HEK293 (cell line): Measurements from ENCODE around the gene INO80B.
"Not testable (repeated sequence)": the region's sequence is repeated elsewhere in the genome, so short reads cannot be mapped to it uniquely, and the experiment has no call there.

Experiments used
- CTCF ChIA-PET: fragments of 350-600 bp; formaldehyde crosslinking; extraction: SDS; loops from one replicate; lab custom pipeline; 2021; ENCODE audit warnings: antibody characterized with exemption; lab: Yijun Ruan, JAX
- POLR2A ChIA-PET: fragments of 300-600 bp; formaldehyde crosslinking; extraction: SDS; loops from one replicate; lab custom pipeline; 2020; ENCODE audit warnings: antibody characterized with exemption, inconsistent platforms; lab: Yijun Ruan, JAX
- H3K27ac ChIP-seq: fragments of 200-500 bp; sonication (Bioruptor generic); 2 replicates; pipeline ENCODE4 v1.5.1; 2014; ENCODE audit warnings: low read depth, low read length, control low read depth, inconsistent platforms; ENCODE audit errors: extremely low read depth
- H3K36me3 ChIP-seq, 2 experiments: fragments of 200-500 bp in 1 of 2; sonication (Bioruptor generic) in 1 of 2; 1 replicate in 1 of 2; 2 replicates in 1 of 2; pipeline ENCODE4 v1.5.1; 2014 to 2017; ENCODE audit warnings: inconsistent platforms in 2 of 2, low read length in 2 of 2; ENCODE audit not compliant: control insufficient read depth in 2 of 2, insufficient read depth in 1 of 2
- H3K4me1 ChIP-seq: fragments of 200-500 bp; sonication (Bioruptor generic); 2 replicates; pipeline ENCODE4 v1.5.1; 2014; ENCODE audit warnings: mild to moderate bottlenecking, low read length, inconsistent platforms; ENCODE audit not compliant: control insufficient read depth, insufficient read depth
- H3K4me3 ChIP-seq: 2 replicates; pipeline ENCODE4 v1.5.1; 2011; ENCODE audit warnings: low read depth, mild to moderate bottlenecking, control low read depth, low read length, moderate library complexity
- H3K9me3 ChIP-seq: fragments of 200-500 bp; sonication (Bioruptor generic); 2 replicates; pipeline ENCODE4 v1.5.1; 2014; ENCODE audit warnings: low read depth, low read length, inconsistent platforms; ENCODE audit not compliant: control insufficient read depth, insufficient read depth
- PRDM6 ChIP-seq: fragments of 450-650 bp; formaldehyde crosslinking; IDR thresholded peaks from 2 replicates; pipeline ENCODE4 v1.5.1; 2017; ENCODE audit warnings: missing biosample characterization, missing genetic modification characterization
- RBAK ChIP-seq: fragments of 450-650 bp; formaldehyde crosslinking; IDR thresholded peaks from 2 replicates; pipeline ENCODE4 v1.5.1; 2016; ENCODE audit warnings: missing biosample characterization, missing genetic modification characterization
- YY1 ChIP-seq: fragments of 450-650 bp; formaldehyde crosslinking; IDR thresholded peaks from 2 replicates; pipeline ENCODE4 v1.5.1; 2018; ENCODE audit warnings: missing biosample characterization, missing genetic modification characterization
- ZFHX2 ChIP-seq: fragments of 450-650 bp; formaldehyde crosslinking; conservative IDR thresholded peaks from 2 replicates; pipeline ENCODE4 v1.5.1; 2016; ENCODE audit warnings: missing biosample characterization, missing genetic modification characterization
- ZNF121 ChIP-seq: fragments of 450-650 bp; formaldehyde crosslinking; IDR thresholded peaks from 2 replicates; pipeline ENCODE4 v1.5.1; 2016; ENCODE audit warnings: missing biosample characterization, missing genetic modification characterization
- ZNF155 ChIP-seq: fragments of 450-650 bp; formaldehyde crosslinking; IDR thresholded peaks from 2 replicates; pipeline ENCODE4 v1.5.1; 2016; ENCODE audit warnings: missing biosample characterization, missing genetic modification characterization
- ZNF221 ChIP-seq: fragments of 450-650 bp; formaldehyde crosslinking; IDR thresholded peaks from 2 replicates; pipeline ENCODE4 v1.5.1; 2017; ENCODE audit warnings: missing biosample characterization, missing genetic modification characterization, borderline replicate concordance
- ZNF248 ChIP-seq: fragments of 450-650 bp; formaldehyde crosslinking; IDR thresholded peaks from 2 replicates; pipeline ENCODE4 v1.5.1; 2017; ENCODE audit warnings: missing biosample characterization, missing genetic modification characterization
- ZNF335 ChIP-seq: fragments of 450-650 bp; formaldehyde crosslinking; conservative IDR thresholded peaks from 2 replicates; pipeline ENCODE4 v1.5.1; 2016; ENCODE audit warnings: missing biosample characterization, missing genetic modification characterization
- ZNF549 ChIP-seq: fragments of 450-650 bp; IDR thresholded peaks from 2 replicates; pipeline ENCODE4 v1.5.1; 2018; ENCODE audit warnings: missing biosample characterization, missing genetic modification characterization, mild to moderate bottlenecking, inconsistent platforms, moderate library complexity
- ZNF692 ChIP-seq: fragments of 450-650 bp; formaldehyde crosslinking; IDR thresholded peaks from 2 replicates; pipeline ENCODE4 v1.5.1; 2016; ENCODE audit warnings: missing biosample characterization, missing genetic modification characterization
- ZNF76 ChIP-seq: fragments of 450-650 bp; formaldehyde crosslinking; IDR thresholded peaks from 2 replicates; pipeline ENCODE4; 2016; ENCODE audit warnings: low read depth, missing biosample characterization, missing genetic modification characterization, borderline replicate concordance
- ZNF843 ChIP-seq: fragments of 450-650 bp; formaldehyde crosslinking; IDR thresholded peaks from 2 replicates; pipeline ENCODE4 v1.5.1; 2016; ENCODE audit warnings: missing biosample characterization, missing genetic modification characterization
- TF ChIP-seq, protein P1 (sequence below): fragments of 450-650 bp; formaldehyde crosslinking; IDR thresholded peaks from 2 replicates; pipeline ENCODE4 v1.5.1; 2016; ENCODE audit warnings: missing biosample characterization, missing genetic modification characterization
- TF ChIP-seq, protein P2 (sequence below): fragments of 450-650 bp; formaldehyde crosslinking; conservative IDR thresholded peaks from 2 replicates; pipeline ENCODE4 v1.5.1; 2016; ENCODE audit warnings: low read depth, missing biosample characterization, missing genetic modification characterization
- TF ChIP-seq, protein P3 (sequence below): fragments of 450-650 bp; formaldehyde crosslinking; IDR thresholded peaks from 2 replicates; pipeline ENCODE4 v1.5.1; 2016; ENCODE audit warnings: missing biosample characterization, missing genetic modification characterization
- TF ChIP-seq, protein P4 (sequence below): fragments of 450-650 bp; formaldehyde crosslinking; IDR thresholded peaks from 2 replicates; pipeline ENCODE4 v1.5.1; 2016; ENCODE audit warnings: missing biosample characterization, missing genetic modification characterization

Gene INO80B

GRCh38 chr2:74482801-74483674 lies 28.2 kb downstream of the INO80B start, which contains the start of the genes CCDC142 and TTC31 (continued):
- TF ChIP-seq, protein P1, sequence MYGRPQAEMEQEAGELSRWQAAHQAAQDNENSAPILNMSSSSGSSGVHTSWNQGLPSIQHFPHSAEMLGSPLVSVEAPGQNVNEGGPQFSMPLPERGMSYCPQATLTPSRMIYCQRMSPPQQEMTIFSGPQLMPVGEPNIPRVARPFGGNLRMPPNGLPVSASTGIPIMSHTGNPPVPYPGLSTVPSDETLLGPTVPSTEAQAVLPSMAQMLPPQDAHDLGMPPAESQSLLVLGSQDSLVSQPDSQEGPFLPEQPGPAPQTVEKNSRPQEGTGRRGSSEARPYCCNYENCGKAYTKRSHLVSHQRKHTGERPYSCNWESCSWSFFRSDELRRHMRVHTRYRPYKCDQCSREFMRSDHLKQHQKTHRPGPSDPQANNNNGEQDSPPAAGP (tag by site-specific recombination), result peak; percentile 32; the same call in 1 of the 2 replicates
- TF ChIP-seq ZNF692 (peak; percentile 40; the same call in 1 of the 2 replicates), ZNF155 (tag by site-specific recombination) (no peak), ZFHX2 (tag by site-specific recombination) (0 out of 2 replicates have a peak, but pooled peaks have one; percentile 4), ZNF335 (tag by site-specific recombination) (peak; percentile 92)
- TF ChIP-seq, protein P2, sequence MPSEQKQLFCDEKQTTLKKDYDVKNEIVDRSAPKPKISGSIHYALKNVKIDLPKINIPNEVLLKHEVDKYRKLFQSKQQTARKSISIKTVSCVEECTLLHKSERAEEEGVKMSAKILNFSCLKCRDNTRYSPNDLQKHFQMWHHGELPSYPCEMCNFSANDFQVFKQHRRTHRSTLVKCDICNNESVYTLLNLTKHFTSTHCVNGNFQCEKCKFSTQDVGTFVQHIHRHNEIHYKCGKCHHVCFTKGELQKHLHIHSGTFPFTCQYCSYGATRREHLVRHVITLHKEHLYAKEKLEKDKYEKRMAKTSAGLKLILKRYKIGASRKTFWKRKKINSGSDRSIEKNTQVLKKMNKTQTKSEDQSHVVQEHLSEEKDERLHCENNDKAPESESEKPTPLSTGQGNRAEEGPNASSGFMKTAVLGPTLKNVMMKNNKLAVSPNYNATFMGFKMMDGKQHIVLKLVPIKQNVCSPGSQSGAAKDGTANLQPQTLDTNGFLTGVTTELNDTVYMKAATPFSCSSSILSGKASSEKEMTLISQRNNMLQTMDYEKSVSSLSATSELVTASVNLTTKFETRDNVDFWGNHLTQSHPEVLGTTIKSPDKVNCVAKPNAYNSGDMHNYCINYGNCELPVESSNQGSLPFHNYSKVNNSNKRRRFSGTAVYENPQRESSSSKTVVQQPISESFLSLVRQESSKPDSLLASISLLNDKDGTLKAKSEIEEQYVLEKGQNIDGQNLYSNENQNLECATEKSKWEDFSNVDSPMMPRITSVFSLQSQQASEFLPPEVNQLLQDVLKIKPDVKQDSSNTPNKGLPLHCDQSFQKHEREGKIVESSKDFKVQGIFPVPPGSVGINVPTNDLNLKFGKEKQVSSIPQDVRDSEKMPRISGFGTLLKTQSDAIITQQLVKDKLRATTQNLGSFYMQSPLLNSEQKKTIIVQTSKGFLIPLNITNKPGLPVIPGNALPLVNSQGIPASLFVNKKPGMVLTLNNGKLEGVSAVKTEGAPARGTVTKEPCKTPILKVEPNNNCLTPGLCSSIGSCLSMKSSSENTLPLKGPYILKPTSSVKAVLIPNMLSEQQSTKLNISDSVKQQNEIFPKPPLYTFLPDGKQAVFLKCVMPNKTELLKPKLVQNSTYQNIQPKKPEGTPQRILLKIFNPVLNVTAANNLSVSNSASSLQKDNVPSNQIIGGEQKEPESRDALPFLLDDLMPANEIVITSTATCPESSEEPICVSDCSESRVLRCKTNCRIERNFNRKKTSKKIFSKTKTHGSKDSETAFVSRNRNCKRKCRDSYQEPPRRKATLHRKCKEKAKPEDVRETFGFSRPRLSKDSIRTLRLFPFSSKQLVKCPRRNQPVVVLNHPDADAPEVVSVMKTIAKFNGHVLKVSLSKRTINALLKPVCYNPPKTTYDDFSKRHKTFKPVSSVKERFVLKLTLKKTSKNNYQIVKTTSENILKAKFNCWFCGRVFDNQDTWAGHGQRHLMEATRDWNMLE (tag by site-specific recombination), result peak; percentile 87

- Histone ChIP-seq H3K27ac (peak overlapping the region; percentile 74; the same call in 1 of the 2 replicates), H3K4me3 (peak overlapping the region; percentile 92), H3K36me3 (peaks cover 34 to 49% of the 10 kb centered on the region in 2 experiments)
- peak; percentile 95 for TF ChIP-seq ZNF121 (tag by site-specific recombination)
- ChIA-PET POLR2A (interaction anchor here (0.6 to 4.0 kb wide), 11 partner anchors 18 to 746 kb away, joined by 3 to 37 read pairs (median 4); partner anchors contain the start of genes AUP1, DQX1, HTRA2 and INO80B), CTCF (interaction anchor here (0.6 to 5.0 kb wide), 17 partner anchors 9 to 135 kb away, joined by 3 to 72 read pairs (median 5); partner anchors contain the start of genes AUP1, HTRA2 and MRPL53)
- H3K4me1 ChIP-seq, H3K9me3 ChIP-seq: not testable (repeated sequence)
Observed at GRCh38 chr2:74483675-74484164, 28.8 kb downstream of the INO80B start.

- ChIA-PET CTCF (no interaction called here), POLR2A (no interaction called here)
- peaks cover 17 to 48% of the 10 kb centered on the region in 2 experiments; a peak in 2 of 3 replicates for H3K36me3 ChIP-seq
- no peaks in the 10 kb centered on the region for H3K4me1 ChIP-seq
- no peaks in the 10 kb centered on the region for H3K9me3 ChIP-seq
- TF ChIP-seq, protein P3, sequence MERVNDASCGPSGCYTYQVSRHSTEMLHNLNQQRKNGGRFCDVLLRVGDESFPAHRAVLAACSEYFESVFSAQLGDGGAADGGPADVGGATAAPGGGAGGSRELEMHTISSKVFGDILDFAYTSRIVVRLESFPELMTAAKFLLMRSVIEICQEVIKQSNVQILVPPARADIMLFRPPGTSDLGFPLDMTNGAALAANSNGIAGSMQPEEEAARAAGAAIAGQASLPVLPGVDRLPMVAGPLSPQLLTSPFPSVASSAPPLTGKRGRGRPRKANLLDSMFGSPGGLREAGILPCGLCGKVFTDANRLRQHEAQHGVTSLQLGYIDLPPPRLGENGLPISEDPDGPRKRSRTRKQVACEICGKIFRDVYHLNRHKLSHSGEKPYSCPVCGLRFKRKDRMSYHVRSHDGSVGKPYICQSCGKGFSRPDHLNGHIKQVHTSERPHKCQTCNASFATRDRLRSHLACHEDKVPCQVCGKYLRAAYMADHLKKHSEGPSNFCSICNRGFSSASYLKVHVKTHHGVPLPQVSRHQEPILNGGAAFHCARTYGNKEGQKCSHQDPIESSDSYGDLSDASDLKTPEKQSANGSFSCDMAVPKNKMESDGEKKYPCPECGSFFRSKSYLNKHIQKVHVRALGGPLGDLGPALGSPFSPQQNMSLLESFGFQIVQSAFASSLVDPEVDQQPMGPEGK (tag by site-specific recombination), result no peak
- no peak for TF ChIP-seq RBAK
- TF ChIP-seq, protein P4, sequence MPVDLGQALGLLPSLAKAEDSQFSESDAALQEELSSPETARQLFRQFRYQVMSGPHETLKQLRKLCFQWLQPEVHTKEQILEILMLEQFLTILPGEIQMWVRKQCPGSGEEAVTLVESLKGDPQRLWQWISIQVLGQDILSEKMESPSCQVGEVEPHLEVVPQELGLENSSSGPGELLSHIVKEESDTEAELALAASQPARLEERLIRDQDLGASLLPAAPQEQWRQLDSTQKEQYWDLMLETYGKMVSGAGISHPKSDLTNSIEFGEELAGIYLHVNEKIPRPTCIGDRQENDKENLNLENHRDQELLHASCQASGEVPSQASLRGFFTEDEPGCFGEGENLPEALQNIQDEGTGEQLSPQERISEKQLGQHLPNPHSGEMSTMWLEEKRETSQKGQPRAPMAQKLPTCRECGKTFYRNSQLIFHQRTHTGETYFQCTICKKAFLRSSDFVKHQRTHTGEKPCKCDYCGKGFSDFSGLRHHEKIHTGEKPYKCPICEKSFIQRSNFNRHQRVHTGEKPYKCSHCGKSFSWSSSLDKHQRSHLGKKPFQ (tag by site-specific recombination), result no peak
- no peak for TF ChIP-seq ZNF843 (tag by site-specific recombination)
- no peak for TF ChIP-seq YY1 (tag by site-specific recombination)
- no peak for TF ChIP-seq ZNF76 (tag by site-specific recombination)
- no peak for TF ChIP-seq ZNF248 (tag by site-specific recombination)
- no peak for TF ChIP-seq ZNF221 (tag by site-specific recombination)
- TF ChIP-seq ZNF549 (tag by site-specific recombination), result no peak
- no peak for TF ChIP-seq PRDM6 (tag by site-specific recombination)
- no peak overlapping the region for H3K27ac ChIP-seq
- no peak overlapping the region for H3K4me3 ChIP-seq
Observed at GRCh38 chr2:74486141-74486540, 31.3 kb downstream of the INO80B start.
